Astrocyte (in vitro differentiated cells and primary cell): Measurements from ENCODE around the gene TELO2. TPM values are rescaled to one million over a fixed set of nuclear protein-coding genes. Genes with fewer than 3 reads are reported as not detected.

ENCODE experiments used
- DNase-seq: peaks from one replicate; pipeline ENCODE4 v3.0.0-alpha.2; 2010; ENCODE audit warnings: low read depth
- FAIRE-seq: peaks from 2 replicates; lab custom pipeline; 2011; peaks lifted over from hg19 to GRCh38; lab: Jason Lieb, UNC
- H2AFZ ChIP-seq: 2 replicates; pipeline ENCODE4 v1.6.0; 2012; ENCODE audit warnings: low read depth, low read length, inconsistent platforms
- H3K27ac ChIP-seq: 2 replicates; pipeline ENCODE4 v1.5.1; 2011; ENCODE audit warnings: low read depth, low read length, inconsistent platforms
- H3K27me3 ChIP-seq: 2 replicates; pipeline ENCODE4 v1.6.0; 2011; ENCODE audit warnings: low read length, inconsistent platforms; ENCODE audit not compliant: insufficient read depth
- H3K36me3 ChIP-seq: 2 replicates; pipeline ENCODE4 v1.5.1; 2011; ENCODE audit warnings: low read length, inconsistent platforms; ENCODE audit not compliant: insufficient read depth
- H3K4me1 ChIP-seq: 2 replicates; pipeline ENCODE4 v1.5.1; 2011; ENCODE audit warnings: low read length, inconsistent platforms; ENCODE audit not compliant: insufficient read depth
- H3K4me2 ChIP-seq: 2 replicates; pipeline ENCODE4 v1.6.0; 2012; ENCODE audit warnings: low read length, inconsistent platforms
- H3K4me3 ChIP-seq: 2 replicates; pipeline ENCODE4 v1.5.1; 2011; ENCODE audit warnings: low read depth, mild to moderate bottlenecking, low read length, inconsistent platforms; ENCODE audit not compliant: insufficient read depth
- H3K79me2 ChIP-seq: 2 replicates; pipeline ENCODE4 v1.6.0; 2012; ENCODE audit warnings: mild to moderate bottlenecking, low read length, inconsistent platforms; ENCODE audit not compliant: insufficient read depth
- H3K9ac ChIP-seq: 2 replicates; pipeline ENCODE4 v1.6.0; 2012; ENCODE audit warnings: mild to moderate bottlenecking, low read length, inconsistent platforms
- H3K9me3 ChIP-seq: 2 replicates; pipeline ENCODE4 v1.5.1; 2012; ENCODE audit warnings: low read depth, mild to moderate bottlenecking, low read length, inconsistent platforms; ENCODE audit not compliant: insufficient read depth
- H4K20me1 ChIP-seq: 2 replicates; pipeline ENCODE4 v1.6.0; 2012; ENCODE audit warnings: low read length, inconsistent platforms; ENCODE audit not compliant: insufficient read depth
- H3K27ac Mint-ChIP-seq: one replicate; pipeline ENCODE4 v1.8.0; 2021; ENCODE audit warnings: mild to moderate bottlenecking, mixed read lengths; ENCODE audit not compliant: unreplicated experiment
- H3K27me3 Mint-ChIP-seq: one replicate; pipeline ENCODE4 v1.8.0; 2021; ENCODE audit warnings: low read depth, mixed read lengths; ENCODE audit not compliant: unreplicated experiment
- H3K36me3 Mint-ChIP-seq: one replicate; pipeline ENCODE4 v1.8.0; 2021; ENCODE audit warnings: low read depth, mixed read lengths; ENCODE audit not compliant: unreplicated experiment
- H3K4me1 Mint-ChIP-seq: one replicate; pipeline ENCODE4 v1.8.0; 2021; ENCODE audit warnings: low read depth, mixed read lengths; ENCODE audit not compliant: unreplicated experiment
- H3K4me3 Mint-ChIP-seq: one replicate; pipeline ENCODE4 v1.8.0; 2021; ENCODE audit warnings: mild to moderate bottlenecking, moderate library complexity, mixed read lengths; ENCODE audit not compliant: unreplicated experiment
- H3K9me3 Mint-ChIP-seq: one replicate; pipeline ENCODE4 v1.8.0; 2021; ENCODE audit warnings: mild to moderate bottlenecking, mixed read lengths; ENCODE audit not compliant: unreplicated experiment
- EZH2 ChIP-seq: IDR thresholded peaks from 2 replicates; pipeline ENCODE4 v1.6.1; 2012; ENCODE audit warnings: mild to moderate bottlenecking, low read length, inconsistent platforms; ENCODE audit not compliant: insufficient read depth
- total RNA-seq: library from RNA; stranded (reverse); gene quantifications from 2 replicates; pipeline ENCODE4 v1.2.1, GENCODE V29; 2021
- TF ChIP-seq, protein P1 (sequence below): IDR thresholded peaks from 2 replicates; pipeline ENCODE4 v1.5.1; 2011; ENCODE audit warnings: low read depth, mild to moderate bottlenecking, inconsistent platforms, low read length, moderate library complexity; ENCODE audit not compliant: insufficient read depth

The TELO2 gene
- total RNA-seq, 1 donor from 2014 or later: 21.1 TPM

DNA sequence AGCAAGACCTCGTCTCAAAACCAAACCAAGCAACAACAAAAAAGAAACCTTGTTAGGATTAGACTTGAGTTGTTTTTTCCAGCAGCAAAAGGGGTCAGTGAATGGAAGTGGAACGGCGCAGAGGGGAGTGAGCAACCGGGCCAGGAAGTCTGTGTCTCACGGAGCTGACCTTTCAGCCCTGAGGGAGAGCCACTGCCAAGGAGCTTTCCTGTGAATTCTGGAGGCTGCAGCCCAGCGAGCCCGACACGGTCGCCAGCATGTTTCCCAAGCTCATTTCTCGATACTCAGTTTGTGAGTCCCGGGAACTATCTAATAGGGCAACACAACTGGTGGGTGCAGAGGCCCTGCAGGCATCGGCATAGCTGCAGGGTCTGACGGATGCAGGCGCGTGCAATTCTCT is 19.6 kb downstream of the TELO2 start:
- peaks cover 12% of the 10 kb centered on the region for H3K9me3 Mint-ChIP-seq
- H3K4me1 ChIP-seq: no peaks in the 10 kb centered on the region
- no peaks in the 10 kb centered on the region for H3K79me2 ChIP-seq
- FAIRE-seq (no peak), DNase-seq (no peak)
- H3K27ac Mint-ChIP-seq: no peak overlapping the region
- H2AFZ ChIP-seq: no peak overlapping the region
- peaks cover 11% of the 10 kb centered on the region for H3K36me3 Mint-ChIP-seq
- no peaks in the 10 kb centered on the region for H3K27me3 Mint-ChIP-seq
- H4K20me1 ChIP-seq: no peaks in the 10 kb centered on the region
- H3K27ac ChIP-seq: no peak overlapping the region
- no peaks in the 10 kb centered on the region for H3K36me3 ChIP-seq
- no peak overlapping the region for H3K4me3 ChIP-seq
- no peaks in the 10 kb centered on the region for H3K9me3 ChIP-seq
- no peak overlapping the region for H3K4me3 Mint-ChIP-seq
- H3K9ac ChIP-seq: no peak overlapping the region
- no peak overlapping the region for H3K4me2 ChIP-seq
- H3K27me3 ChIP-seq: no peaks in the 10 kb centered on the region
- TF ChIP-seq, protein P1, sequence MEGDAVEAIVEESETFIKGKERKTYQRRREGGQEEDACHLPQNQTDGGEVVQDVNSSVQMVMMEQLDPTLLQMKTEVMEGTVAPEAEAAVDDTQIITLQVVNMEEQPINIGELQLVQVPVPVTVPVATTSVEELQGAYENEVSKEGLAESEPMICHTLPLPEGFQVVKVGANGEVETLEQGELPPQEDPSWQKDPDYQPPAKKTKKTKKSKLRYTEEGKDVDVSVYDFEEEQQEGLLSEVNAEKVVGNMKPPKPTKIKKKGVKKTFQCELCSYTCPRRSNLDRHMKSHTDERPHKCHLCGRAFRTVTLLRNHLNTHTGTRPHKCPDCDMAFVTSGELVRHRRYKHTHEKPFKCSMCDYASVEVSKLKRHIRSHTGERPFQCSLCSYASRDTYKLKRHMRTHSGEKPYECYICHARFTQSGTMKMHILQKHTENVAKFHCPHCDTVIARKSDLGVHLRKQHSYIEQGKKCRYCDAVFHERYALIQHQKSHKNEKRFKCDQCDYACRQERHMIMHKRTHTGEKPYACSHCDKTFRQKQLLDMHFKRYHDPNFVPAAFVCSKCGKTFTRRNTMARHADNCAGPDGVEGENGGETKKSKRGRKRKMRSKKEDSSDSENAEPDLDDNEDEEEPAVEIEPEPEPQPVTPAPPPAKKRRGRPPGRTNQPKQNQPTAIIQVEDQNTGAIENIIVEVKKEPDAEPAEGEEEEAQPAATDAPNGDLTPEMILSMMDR: no peak
- TF ChIP-seq EZH2: no peak
- no peaks in the 10 kb centered on the region for H3K4me1 Mint-ChIP-seq

DNA sequence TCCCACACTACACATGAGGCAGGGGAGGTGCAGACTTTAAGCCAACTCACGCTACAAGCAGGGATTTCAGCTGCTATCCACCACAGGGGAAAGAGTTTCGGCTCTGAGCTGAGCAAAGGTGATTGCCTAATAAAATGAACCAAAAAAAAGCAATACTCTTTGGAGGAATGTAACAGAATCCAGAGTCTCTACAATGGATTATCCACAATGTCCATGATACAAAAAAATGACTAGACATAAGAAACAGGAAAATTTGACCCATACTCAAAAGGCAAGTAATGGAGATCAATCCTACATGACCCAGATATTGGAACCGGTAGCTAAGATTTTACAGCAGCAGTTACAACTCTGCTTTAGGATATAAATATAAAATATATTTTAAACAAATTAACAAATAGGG is 21.3 kb downstream of the TELO2 start:
- H3K4me3 Mint-ChIP-seq: no peak overlapping the region
- H3K4me2 ChIP-seq: no peak overlapping the region
- peaks cover 21% of the 10 kb centered on the region for H3K36me3 Mint-ChIP-seq
- no peak overlapping the region for H3K27ac Mint-ChIP-seq
- H3K9ac ChIP-seq: no peak overlapping the region
- H4K20me1 ChIP-seq: no peaks in the 10 kb centered on the region
- no peaks in the 10 kb centered on the region for H3K27me3 Mint-ChIP-seq
- H3K4me1 Mint-ChIP-seq: no peaks in the 10 kb centered on the region
- H3K27me3 ChIP-seq: no peaks in the 10 kb centered on the region
- no peak overlapping the region for H3K4me3 ChIP-seq
- no peak for FAIRE-seq
- DNase-seq: no peak
- H3K9me3 Mint-ChIP-seq: peaks cover 12% of the 10 kb centered on the region
- H3K4me1 ChIP-seq: no peaks in the 10 kb centered on the region
- H3K27ac ChIP-seq: no peak overlapping the region
- H3K36me3 ChIP-seq: no peaks in the 10 kb centered on the region
- TF ChIP-seq EZH2: no peak
- TF ChIP-seq, protein P1: no peak
- H2AFZ ChIP-seq: no peak overlapping the region
- no peaks in the 10 kb centered on the region for H3K79me2 ChIP-seq
- H3K9me3 ChIP-seq: no peaks in the 10 kb centered on the region

DNA sequence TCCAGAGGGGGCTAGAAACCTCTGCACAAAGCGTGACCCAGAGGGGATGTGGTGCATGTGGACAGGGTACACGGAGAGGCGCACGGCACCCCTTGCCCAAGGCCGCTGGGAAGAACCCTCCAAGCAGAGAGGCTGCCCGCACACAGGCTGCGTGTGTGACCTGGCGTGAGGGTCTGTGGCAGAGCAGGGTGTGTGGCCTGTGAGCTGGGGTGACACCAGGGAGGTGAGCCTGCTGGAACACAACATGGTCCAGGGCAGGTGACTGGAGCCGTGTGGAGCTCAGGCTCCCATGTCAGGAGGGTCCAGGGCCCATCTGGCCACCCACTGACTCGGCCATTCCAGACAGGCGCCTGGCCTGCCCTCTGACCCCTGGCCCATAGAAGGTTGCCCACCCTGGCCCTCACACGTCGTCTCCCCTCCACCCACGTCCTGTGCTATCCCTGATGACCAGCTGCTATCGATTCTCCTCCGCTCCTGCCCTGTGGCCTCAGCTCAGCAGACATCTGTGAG is 25.5 kb downstream of the TELO2 start:
- Histone ChIP-seq H2AFZ (no peak overlapping the region), H3K4me1 (no peaks in the 10 kb centered on the region), H3K79me2 (no peaks in the 10 kb centered on the region), H3K9me3 (no peaks in the 10 kb centered on the region), H3K36me3 (no peaks in the 10 kb centered on the region), H3K27me3 (no peaks in the 10 kb centered on the region), H3K4me2 (no peak overlapping the region), H3K27ac (no peak overlapping the region), H4K20me1 (no peaks in the 10 kb centered on the region), H3K4me3 (no peak overlapping the region), H3K9ac (no peak overlapping the region)
- Mint-ChIP-seq H3K9me3 (peaks cover 9% of the 10 kb centered on the region), H3K36me3 (peaks cover 21% of the 10 kb centered on the region), H3K4me3 (no peak overlapping the region), H3K27me3 (no peaks in the 10 kb centered on the region), H3K27ac (no peak overlapping the region), H3K4me1 (no peaks in the 10 kb centered on the region)
- TF ChIP-seq EZH2: no peak
- TF ChIP-seq, protein P1: no peak
- DNase-seq: no peak
- FAIRE-seq: no peak
